NK-92 (cell line): ENCODE data around the gene LRRC8D.

Experiments
- DNase-seq: peaks from one replicate; lab custom pipeline; 2025; ENCODE audit not compliant: unreplicated experiment; lab: John Stamatoyannopoulos, UW

The LRRC8D gene

DNA sequence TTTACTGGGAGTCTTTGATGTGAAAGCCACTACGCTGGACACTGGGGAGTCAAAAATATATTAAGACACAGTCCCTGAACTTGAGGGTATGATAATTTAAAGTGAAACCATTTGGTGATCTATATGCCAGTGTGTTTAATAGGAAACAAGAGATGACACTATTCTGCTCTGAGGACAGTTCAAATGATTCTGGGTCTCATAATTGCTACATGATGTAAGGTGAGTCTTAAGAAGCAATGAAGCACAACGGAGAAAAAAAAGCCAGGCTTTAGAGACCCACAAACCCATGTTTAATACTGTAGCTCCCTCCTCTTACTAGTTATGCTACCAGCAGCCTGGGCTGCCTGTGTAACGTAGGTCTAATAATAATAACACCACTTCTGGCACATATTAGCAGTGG is 14.2 kb upstream of the LRRC8D start:
- DNase-seq = no peak

DNA sequence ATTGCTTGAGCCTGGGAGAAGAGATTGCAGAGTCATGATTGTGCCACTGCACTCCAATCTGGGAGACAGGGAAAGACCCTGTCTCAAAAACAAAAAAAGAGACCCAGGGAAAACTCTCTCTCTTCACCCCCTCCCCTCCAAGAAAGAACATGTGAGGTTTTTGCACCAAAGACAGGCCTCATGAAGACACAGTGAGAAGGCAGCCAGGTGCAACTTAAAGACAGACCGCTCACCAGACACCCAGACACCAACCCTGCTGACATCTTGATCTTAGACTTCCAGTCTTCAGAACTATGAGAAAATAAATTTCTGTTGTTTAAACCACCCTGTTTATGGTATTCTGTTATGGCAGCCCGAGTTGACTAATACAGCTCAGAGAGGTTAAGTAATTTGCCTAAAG is 13.3 kb upstream of the LRRC8D start:
- no peak for DNase-seq

DNA sequence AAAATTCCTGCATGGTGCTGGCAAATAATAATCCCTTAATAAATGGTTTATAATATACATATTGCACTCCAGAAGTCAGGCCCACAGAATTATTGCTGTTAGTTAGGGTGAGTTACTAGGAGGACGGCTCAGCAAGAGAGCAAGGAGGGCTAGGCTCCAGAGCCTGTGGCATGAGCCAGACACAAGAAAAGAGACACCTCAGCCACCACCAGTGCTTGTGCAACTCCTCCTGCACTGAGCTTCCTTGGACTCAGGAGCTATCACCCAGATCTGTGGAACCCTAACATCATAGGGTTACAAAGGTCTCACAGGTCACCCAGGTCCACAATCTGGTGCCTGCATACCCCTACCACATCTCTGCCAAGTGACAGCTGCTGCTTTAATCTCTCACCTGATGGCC is 12.8 kb upstream of the LRRC8D start:
- DNase-seq = no peak

DNA sequence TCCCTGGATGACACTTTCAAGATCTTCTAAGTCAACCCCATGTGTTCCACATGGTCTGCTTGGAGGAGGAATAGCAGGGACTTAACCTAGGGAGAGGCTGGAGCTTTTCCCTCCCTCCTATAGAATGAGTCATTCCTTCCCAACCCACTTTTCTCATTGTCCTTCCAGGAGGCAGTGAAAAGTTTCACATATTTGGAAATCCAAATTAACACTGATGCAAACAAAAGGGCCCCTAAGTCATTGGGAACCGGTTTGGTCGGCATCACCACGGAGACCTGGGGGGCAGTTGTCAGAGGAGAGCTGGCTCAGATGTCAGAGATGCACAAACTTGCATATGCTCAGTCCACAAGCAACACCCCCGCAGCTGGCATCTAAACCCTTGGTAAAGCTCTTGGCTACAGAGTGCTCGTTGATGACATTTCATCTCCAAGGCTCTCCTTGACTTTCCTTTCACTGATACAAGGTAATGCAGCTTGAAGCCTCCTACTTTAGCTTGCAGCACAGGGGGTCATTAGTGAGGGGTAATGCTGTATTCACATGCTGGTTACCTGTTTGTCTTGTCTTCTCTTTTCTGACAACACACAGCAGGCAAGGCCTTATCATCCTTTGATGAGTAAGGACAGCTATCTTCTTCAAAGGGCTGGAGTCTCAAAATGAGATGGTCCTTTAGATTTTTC is 12.3 kb upstream of the LRRC8D start:
- DNase-seq = no peak

DNA sequence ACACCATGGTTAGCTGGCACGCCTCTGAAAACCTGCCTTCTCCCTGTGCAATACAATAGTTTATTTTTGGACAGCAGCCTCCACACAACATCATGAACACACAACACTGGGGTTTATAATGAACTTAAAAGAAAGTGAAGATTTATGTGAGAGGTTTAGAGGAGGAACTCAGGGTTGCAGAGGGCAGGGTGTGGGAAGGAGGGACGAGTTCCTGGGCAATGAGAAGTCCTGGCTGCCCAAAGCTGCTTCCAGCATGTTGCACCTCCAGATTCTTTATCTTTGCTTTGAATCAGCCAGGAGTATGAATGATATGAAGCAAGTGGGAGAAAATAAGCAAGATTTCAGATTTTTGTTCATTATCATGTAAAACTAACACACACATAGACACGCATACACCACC is 11.3 kb upstream of the LRRC8D start:
- no peak for DNase-seq

DNA sequence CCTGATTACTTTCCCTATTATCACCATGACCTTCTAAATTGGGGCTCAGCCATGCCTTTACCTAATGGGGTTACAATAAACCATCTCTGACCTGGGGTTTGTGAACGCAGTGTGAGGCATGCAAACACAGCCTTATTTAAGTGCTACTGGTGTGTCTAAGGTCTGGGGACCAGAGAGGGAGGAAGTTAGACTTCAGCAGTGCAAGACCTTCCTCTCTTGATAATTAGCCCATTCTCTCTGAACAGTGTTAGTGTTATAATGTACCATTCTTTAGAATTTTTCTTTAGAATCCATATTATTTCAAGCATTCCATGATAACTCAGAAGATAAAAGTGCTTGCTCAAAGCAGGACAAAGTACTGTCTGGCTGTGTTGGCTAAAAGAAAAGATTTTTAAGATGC is 10.5 kb upstream of the LRRC8D start:
- no peak for DNase-seq

DNA sequence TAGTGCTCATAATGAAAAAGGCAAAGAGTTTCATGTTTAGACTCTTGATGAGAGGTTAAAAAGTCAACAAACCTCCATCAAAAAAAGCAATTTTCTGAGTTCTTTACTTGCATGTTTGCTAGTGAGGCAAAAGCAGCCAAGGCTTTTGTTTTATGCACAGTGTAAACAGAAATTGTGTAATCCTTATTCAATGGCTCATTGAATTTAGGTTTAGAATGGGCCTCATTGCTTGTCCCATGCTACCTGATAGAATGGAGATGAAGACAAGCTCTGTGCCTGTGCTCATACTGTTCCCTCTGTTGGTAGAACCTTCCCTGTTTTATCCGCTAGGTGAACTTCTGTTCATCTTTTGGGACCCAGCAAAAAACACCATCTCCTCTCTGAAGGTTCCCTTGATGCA is 10.0 kb upstream of the LRRC8D start:
- DNase-seq = no peak

DNA sequence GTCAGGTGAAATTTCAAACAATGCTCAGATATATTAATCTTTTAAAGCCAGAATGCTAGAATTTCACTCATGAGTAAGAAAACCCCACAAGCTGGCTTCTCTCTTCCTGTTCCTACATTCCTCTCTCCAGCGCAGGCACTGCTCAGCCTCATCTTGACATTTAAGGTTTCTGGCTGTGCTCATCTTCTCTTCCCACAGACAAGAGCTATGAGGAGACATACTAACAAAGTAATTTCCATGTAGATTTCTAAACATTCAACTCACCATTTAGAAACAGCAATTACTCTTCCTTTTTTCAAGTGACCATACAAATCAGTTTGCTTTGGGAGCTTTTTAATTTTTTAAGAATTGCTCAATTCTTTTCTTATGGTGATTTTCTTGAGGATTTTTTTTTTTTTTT is 7.8 kb upstream of the LRRC8D start:
- DNase-seq = no peak

DNA sequence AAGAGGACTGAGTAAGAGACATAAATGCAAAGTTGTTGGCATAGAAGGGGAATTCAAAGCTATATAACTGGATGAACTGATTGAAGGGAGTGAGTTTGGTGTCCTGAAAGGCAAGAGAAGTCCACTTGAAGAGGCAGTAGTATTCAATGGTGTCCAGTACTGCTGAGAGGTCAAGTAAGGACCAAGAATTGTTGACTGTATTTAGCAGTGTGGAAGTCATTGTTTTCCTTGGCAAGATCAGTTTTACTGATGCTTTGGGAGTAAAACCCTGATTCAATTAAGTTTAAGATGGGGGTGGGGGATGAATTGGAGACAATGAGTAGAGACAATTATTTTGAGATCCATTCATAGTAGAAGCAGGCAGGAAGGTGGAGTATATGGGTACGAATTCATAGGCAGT is 5.8 kb upstream of the LRRC8D start:
- no peak for DNase-seq

DNA sequence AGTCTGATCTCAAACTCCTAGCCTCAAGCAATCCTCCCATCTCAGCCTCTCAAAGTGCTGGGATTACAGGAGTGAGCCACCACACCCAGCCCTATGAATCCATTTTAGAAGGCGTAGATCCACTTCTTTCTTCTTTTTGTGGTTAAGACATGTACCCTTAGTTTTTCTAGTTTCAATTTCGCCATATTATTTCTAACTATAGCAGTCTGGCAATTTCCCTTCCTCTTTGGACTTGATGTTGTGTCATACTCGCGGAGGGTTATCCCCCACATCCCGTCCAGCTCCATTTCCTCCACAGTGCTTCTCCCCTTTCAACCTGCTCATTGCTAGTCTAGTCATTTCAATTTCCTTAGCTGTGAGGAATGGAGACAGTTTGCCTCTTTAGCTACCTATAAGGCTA is 5.2 kb upstream of the LRRC8D start:
- no peak for DNase-seq

DNA sequence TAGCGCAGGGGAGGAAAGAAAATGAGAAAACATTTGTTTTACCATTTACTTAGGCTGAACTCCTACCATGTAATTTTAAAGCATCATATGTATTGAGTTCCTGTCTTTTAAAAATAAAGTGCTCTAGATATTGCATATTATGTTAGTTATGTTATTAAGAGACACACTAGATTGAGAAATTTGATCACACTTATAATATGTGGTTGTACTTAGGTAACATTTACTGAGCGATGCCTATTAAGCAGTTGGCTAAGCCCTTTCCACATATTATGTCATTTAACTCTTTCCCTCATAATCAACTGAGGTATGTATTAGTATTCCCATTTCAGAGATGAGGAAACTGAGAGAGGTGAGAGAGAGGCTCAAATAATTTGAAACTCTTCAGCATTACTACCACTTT is 4.5 kb upstream of the LRRC8D start:
- no peak for DNase-seq

DNA sequence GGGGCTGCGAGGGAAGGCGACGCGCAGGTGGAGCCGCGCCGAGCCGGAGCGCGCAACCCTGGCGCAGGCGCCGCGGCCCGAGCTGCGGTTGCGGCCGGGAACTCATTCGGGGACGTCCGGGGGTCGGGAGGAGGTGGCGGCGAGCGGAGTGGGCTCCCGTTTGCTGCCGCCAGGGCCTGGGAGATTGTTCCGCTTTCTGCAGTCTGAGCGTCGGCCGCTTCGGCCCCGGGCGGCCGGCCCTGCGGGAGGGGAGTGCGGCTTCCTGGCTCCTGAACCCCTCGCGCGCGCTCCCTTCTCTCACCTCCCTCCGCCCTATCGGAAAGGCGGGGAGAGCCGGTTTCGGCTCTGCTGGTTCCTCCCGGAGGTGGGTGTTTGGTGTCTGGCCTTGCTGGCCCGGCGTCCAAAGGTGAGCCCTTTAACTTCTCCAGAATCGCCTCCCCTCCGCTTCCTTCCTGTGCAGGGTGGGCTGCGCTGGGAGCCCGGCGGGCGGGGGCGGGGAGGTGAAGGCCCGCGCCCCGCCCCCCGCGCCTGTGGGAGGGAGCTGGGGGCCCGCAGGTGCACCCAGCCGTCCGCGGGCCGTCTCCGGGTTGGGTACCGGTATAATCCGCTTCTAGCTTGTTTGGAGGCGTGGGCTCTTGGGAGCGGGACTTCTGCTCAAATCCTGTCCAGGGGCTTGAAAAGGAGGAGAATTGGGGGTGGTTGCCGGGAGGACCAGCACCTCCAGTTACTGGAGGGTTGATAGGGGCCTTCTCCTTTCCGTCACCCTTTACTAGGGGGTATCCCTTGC is 683 bp downstream of the LRRC8D start:
- DNase-seq = no peak

DNA sequence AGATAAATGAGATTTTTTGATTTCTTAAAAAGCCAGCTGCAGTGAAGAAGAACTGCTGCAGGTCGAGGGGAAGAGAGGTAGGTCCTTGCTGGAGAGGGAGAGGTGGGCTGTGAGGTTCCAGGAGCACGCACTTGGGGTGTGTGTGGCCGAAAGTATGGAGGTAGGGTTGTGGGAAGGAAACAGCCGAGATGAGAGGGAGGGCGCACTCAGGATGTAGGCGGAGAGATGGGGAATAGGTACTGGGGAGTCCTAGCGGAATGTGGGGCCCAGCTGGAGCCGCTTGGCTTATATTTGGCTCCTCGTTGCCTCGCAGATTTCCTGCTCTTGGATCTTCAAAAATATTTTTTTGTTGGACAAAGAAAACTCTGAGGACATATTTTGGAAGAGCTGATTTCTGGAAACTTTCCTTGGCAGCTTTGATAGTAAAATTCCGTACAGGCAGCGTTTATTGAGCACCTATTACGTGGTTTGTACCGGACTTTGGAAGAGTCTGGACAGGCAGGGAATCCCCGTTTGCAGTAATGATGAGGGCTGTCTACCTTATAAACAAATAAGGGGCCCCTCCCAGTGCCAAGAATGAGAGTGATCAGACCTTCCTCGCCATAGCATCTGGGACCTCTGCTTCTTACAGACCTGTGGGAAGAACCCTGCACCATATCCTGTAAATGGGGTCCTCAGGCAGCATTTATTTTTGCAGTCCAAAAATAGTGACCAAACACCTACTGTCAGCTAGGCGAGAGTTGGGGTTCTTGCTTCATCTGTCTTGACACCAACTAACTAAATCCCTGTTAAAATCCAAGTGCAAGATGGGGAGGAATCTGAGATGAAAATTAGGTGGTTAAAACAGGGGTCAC is 1.5 kb downstream of the LRRC8D start:
- DNase-seq = no peak

DNA sequence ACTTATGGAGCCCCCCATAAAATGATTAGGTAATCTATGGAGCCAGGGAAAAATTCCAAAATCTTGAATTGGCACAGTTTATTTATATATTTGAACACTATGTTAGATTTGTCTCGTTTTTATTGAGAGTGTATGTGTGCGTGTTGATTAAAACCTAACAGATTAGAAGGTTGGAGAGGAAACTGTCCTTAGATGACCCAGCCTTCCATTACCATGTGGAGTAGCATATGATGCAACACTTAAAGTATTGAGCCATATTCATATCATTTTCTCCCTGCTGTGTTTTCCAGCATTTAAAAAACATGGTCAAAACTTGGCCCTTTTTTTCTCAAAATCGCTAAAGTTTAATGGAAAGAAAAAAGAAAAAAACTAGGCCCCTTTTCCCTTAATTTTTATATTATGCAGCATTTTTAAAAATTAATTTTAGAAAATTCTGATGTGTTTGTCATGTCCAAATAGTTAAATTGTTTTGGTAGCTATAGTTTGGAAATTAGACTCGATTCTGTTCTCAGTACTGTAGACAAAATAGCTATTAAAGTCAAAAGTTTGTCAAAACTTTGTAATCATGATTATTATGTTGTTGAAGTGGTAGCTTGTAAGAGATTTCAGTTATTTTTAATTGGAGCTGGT is 2.3 kb downstream of the LRRC8D start:
- no peak for DNase-seq

DNA sequence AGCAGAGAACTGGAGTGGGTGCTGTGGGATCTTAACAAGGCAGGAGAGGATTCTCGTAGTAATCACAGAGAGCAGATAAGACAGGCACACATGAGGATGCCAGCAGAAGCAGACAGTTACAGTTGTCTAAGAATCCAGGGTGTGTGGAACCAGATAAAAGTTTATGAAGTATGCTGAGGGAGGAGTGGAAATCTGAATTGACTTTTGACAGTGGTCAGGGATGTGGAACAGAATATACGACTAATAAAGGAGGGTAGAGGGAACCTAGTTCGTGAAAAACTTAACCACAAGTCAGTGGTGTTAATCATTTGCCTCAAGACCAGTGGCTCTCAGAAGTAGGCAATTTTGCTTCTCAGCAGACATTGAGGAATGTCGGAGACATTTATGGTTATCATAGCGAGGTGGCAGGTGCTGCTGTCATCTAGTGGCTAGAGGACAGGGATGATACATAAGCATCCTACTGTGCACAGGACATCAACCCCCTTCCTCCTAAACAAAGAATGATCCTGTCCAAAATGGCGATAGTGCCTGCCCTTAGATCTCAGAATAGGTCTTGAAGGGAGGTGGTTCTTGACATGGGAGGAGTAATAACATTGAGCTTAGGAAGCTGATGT is 3.0 kb downstream of the LRRC8D start:
- no peak for DNase-seq

DNA sequence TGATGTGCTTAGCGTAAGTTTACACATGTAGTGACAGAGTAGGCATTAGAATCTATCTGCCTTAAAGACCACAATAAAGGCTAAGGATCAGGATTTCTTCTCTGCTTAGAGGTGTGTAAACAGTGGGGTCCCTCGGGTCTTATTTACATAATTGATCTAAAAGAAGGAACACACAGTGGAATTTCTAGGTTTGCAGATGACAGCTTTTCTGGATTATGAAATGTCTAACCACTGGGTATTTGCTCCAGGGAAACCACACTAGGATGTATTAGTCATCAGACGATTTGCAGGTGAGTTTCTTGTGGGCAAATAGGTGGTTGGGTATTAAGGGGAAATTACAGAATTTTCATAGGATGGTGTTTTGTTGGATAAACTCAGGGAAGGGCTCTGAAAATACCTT is 5.8 kb downstream of the LRRC8D start:
- DNase-seq = no peak

DNA sequence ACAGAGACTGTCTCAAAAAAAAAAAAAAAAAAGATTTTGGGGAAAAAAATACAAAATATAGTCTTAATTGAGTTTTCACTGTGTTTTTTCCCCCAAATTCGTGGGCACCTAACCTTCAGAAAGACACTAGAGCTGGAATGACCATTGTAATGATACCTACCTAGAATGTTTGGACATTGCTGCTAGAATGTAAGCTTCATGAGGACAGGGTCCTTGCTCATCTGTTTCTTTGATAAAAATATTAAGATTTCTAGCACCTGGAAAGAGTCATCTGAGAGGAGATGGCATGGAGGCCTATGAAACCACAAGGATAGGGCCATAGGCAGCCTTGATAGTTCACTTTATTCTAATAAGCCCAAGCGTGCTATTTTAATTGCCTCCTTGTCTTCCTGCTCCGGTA is 6.5 kb downstream of the LRRC8D start:
- DNase-seq = no peak

DNA sequence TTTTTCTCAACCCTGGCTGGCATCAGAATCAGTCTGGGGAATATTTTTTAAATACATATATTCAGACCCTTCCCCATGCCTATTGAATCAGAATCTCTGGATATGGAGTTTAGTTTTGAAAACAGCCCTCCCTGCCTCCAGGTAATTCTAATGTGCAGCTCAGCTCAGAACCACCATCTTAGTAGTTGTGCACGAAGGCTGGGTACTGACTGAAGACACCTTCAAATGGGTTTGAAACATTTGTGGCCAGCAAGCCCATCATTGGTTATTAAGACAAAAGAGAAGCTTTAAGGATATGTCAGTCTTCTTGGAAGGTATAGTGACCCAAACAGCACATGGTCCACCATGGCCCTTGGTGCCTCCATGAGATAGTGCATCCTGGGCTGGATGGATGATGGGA is 7.1 kb downstream of the LRRC8D start:
- no peak for DNase-seq

DNA sequence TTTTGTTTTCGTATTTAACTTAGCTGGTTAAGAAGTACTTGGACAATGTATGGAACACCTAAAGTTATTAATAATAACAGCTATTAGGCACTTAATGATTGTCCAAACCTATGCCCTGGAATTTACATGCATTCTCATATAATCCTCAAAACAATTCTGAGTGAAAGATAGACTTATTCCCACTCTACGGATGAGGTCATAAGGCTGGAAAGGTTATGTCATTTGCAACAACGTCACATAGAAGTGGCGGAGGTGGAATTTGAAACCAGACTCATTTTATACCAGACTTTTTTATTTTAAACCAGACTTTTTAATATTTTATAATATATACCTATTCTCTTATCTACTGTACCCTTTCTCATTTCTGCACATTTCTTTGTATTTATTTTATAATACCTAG is 8.4 kb downstream of the LRRC8D start:
- DNase-seq = no peak

DNA sequence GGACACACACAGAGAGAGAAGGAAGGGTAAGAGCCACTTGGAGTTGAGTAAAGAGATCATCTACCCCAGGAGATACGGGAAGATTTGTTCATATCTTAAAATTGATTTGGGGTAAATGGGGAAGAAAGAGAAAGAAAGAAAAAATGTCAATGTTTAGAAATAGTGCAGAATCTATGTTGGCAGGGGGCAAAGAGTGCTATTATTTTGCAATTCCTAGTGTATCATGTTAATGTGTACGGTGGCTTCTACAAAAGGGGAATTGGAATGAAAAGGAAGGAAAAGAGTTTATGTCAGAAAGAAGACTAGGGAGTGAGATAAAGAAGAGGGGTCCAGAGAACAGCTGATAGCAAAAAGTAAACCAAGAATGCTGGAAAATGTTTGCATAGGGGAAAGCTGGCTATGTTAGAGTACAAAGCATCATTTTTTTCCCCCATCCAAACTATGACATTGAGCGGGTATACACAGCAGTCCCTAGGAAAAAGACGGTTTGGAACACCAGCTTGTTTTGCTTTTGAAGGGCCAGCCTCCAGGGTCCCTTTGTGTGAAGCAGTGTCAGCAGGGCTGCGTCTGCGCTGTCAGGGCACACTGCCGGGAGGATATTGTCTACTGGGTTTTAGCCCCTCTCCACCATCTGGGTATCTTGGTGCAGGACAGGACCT is 10.8 kb downstream of the LRRC8D start:
- no peak for DNase-seq
